Omental fat pad (tissue), 4 donors: ENCODE measurements around the gene PGRMC2. TPM values are rescaled to one million over a fixed set of nuclear protein-coding genes. Genes with fewer than 3 reads are reported as not detected.
"Not testable (repeated sequence)": the region's sequence is repeated elsewhere in the genome, so short reads cannot be mapped to it uniquely, and the experiment has no call there.

ENCODE experiments used
- ATAC-seq: fragments of 150-250 bp; one replicate; pipeline ENCODE4 v1.9.1; 2016; ENCODE audit warnings: mild to moderate bottlenecking, moderate library complexity; ENCODE audit not compliant: low FRiP score
- DNase-seq: peaks from one replicate; pipeline ENCODE4 v3.0.0-alpha.2; 2019; ENCODE audit warnings: low spot score
- total RNA-seq, 4 donors: library from RNA; depleted of rRNA; stranded (reverse); fragments of >200 nt; gene quantifications; one replicate each; pipeline ENCODE4 v1.1.0, GENCODE V29; 2016
- TF ChIP-seq, protein P1 (sequence below), 3 donors: fragments of 450-650 bp; IDR thresholded peaks; one replicate each; pipeline ENCODE4 v1.5.1; 2016 to 2017; ENCODE audit warnings: antibody characterized with exemption in 3 of 3, mild to moderate bottlenecking in 3 of 3, moderate library complexity in 2 of 3

The PGRMC2 gene
- total RNA-seq, 4 donors from 2014 or later = 34.8 to 77.4 (median 56.9) TPM

DNA sequence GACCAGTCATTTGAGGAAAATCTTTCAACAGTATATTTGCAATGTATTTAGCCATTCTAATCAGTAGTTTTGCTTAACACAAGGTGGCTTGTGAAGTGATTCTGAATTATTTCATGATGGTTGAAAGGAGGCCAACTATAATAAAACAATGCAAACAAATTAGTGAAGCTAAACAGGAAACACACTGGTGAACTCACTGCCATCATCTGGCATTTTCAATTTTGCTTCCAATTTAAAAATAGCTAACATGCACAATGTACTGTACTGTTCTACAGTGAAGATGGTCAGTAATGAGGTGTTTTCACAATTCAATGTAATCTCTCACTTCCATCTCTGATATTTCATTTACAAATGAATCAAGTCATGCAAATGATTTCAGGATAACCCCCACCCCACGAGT, 31.1 kb downstream of the PGRMC2 start:
- TF ChIP-seq, protein P1, sequence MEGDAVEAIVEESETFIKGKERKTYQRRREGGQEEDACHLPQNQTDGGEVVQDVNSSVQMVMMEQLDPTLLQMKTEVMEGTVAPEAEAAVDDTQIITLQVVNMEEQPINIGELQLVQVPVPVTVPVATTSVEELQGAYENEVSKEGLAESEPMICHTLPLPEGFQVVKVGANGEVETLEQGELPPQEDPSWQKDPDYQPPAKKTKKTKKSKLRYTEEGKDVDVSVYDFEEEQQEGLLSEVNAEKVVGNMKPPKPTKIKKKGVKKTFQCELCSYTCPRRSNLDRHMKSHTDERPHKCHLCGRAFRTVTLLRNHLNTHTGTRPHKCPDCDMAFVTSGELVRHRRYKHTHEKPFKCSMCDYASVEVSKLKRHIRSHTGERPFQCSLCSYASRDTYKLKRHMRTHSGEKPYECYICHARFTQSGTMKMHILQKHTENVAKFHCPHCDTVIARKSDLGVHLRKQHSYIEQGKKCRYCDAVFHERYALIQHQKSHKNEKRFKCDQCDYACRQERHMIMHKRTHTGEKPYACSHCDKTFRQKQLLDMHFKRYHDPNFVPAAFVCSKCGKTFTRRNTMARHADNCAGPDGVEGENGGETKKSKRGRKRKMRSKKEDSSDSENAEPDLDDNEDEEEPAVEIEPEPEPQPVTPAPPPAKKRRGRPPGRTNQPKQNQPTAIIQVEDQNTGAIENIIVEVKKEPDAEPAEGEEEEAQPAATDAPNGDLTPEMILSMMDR (IDR thresholded peaks at IDR 0.05) = no peak
- DNase-seq (no peak), ATAC-seq (no peak)

DNA sequence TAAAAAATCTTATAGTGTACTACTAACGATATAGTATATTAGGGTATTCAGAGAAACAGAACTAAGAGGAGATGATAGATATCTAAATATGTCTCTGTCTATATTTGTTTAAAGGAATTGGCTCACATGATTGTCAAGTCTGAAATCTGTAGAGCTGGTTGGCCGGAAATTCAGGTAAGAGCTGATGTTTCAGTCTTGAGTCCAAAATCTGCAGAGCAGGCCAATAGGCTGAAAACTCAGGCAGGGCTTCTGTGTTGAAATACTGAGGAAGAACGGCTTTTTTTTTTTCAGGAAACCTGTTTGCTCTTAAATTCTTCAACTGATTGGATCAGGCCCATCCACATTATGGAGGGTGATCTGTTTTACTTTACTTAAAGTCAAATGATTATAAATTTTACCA, 31.7 kb downstream of the PGRMC2 start:
- TF ChIP-seq, protein P1 (IDR thresholded peaks at IDR 0.05) = no peak
- ATAC-seq = no peak
- no peak for DNase-seq

DNA sequence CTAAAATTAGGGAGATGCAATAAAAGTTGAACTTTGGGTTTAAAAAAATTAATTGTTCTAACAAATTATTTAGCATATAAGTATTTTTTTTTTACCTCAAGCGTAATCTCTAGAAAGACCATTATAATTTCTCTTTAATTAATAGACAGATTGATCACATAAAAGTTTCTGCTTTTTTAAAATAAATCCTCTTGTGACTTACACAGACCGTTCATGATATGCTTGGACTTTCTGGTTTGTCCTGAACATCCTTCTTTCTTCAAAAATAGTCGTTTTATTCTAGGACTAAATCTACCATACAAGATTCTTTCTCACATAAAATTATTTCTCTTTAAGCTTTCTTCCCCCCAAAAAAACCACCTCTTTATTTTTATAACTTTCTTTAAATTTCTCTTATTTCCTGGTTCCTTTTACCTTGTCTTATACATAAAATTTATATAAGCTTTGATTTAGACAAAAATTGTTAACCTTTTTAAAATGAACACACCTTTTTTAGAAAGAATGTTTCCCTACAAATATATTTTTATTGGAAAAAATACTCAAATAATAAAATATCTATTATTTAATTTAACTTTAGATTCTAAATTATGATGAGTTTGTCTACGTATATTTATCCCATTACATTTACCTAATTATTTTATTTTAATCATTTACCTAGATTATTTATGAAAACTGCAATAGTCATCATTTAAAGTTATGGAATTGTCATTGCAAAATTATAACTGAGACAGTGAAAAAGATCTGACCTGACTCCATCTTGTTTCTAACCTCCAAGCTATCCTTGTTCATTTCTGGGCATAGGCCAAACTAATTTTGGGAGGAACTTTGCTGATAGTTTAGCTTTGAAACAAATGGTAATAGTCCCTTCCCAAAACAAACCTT, 37.6 kb downstream of the PGRMC2 start:
- ATAC-seq = no peak
- TF ChIP-seq, protein P1 (IDR thresholded peaks at IDR 0.05) = no peak
- no peak for DNase-seq

DNA sequence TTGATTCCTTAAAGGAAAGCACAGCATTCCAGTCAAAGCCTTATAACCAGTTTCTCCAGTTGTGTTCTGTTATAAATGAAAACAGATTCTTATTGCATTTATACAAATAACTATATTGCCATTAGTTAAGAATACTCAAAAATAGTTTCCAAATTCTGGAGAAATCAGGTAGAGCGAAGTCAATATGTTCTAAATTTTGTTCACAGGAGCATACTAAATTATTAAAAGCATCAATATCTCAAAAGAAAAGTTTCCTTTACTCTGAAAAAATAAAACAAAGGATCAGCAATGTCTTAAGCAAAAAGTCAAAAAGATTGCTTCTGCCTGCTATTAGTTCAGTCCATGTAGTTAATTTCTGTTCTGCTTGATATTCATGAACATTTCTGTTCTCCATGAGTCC, 39.7 kb downstream of the PGRMC2 start:
- TF ChIP-seq, protein P1 (IDR thresholded peaks at IDR 0.05) = no peak
- ATAC-seq (no peak), DNase-seq (no peak)

GRCh38 chr4:128245391-128245790, 42.2 kb downstream of the PGRMC2 start:
- not testable (repeated sequence) for DNase-seq, ATAC-seq

- DNase-seq = no peak
- no peak for ATAC-seq
- TF ChIP-seq, protein P1 (IDR thresholded peaks at IDR 0.05) = no peak
Observed at GRCh38 chr4:128244379-128244778, 43.2 kb downstream of the PGRMC2 start.

GRCh38 chr4:128242601-128243000, 45.0 kb downstream of the PGRMC2 start:
- ATAC-seq (no peak), DNase-seq (no peak)
- TF ChIP-seq, protein P1 (IDR thresholded peaks at IDR 0.05) = no peak
